SK-N-SH treated with all-trans-retinoic acid at 6 μM for 48 hours (cell line): ENCODE results near the gene MTREX.

ENCODE experiments used
- GLIS3 ChIP-seq: fragments of 250-450 bp; sonication (Bioruptor Pico); IDR thresholded peaks from 2 replicates; pipeline ENCODE4 v1.5.0; 2020; ENCODE audit warnings: mild to moderate bottlenecking, moderate library complexity
- SNAI2 ChIP-seq: fragments of 250-450 bp; sonication (Bioruptor Pico); IDR thresholded peaks from 2 replicates; pipeline ENCODE4 v1.5.0; 2020; ENCODE audit warnings: mild to moderate bottlenecking, moderate library complexity
- ZC3H10 ChIP-seq: fragments of 250-450 bp; sonication (Bioruptor Pico); IDR thresholded peaks from 2 replicates; pipeline ENCODE4 v1.5.1; 2021; ENCODE audit warnings: mild to moderate bottlenecking, moderate library complexity
- TF ChIP-seq, protein P1 (sequence below): fragments of 250-450 bp; sonication (Bioruptor Pico); IDR thresholded peaks from 2 replicates; pipeline ENCODE4 v1.5.1; 2020; ENCODE audit warnings: low read depth, mild to moderate bottlenecking, moderate library complexity

DNA sequence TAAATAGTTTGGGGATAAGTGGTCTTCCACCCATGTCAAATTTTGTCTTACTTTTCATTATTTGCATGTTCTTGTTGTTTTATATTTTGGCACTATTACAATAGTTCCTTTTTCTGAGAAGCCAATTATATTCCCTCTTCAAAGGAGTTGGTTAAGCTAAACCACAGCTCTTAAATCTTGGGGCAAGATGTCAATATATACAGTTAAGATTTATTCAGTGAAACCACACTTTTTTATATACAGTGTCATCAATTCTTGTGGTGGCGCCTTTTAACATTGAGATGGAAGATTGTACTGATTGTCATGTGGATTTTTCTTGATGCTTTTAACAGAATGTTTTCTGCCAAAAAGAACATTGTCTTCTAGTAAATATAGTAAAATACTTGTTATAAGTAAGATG lies 104.1 kb downstream of the MTREX start:
- TF ChIP-seq SNAI2 (CRISPR knock-in tag) (no peak), ZC3H10 (no peak), GLIS3 (CRISPR knock-in tag) (no peak)
- TF ChIP-seq, protein P1, sequence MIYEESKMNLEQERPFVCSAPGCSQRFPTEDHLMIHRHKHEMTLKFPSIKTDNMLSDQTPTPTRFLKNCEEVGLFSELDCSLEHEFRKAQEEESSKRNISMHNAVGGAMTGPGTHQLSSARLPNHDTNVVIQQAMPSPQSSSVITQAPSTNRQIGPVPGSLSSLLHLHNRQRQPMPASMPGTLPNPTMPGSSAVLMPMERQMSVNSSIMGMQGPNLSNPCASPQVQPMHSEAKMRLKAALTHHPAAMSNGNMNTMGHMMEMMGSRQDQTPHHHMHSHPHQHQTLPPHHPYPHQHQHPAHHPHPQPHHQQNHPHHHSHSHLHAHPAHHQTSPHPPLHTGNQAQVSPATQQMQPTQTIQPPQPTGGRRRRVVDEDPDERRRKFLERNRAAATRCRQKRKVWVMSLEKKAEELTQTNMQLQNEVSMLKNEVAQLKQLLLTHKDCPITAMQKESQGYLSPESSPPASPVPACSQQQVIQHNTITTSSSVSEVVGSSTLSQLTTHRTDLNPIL (CRISPR knock-in tag), result no peak
